Measurements from ENCODE around the gene GRP. TPM values are rescaled to one million over a fixed set of nuclear protein-coding genes. Genes with fewer than 3 reads are reported as not detected.

GRP gene
- total and polyA plus RNA-seq, 2 of the 4 experiments (the other 2 are of a cell fraction) = not detected

DNA sequence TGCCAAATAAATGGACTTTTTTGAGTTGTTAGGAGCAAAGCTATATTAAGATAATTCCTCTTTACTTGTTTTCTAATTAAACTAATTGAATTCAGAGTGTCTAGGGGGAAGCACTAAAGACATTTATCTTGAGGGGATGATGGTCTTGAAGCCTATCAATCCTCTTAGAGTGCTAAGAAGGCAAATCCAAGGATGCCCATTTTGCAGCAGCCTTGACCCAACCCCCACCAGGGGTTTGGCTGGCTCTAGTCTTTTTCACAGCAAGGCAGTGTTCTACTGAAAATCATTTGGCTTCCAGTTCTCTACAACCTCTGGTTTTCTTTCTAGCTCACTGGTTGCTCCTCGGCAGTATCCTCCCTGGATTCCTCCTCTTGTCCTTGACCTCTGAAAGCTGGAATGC lies 59.8 kb downstream of the GRP start:
- Histone ChIP-seq H3K9ac (ENCODE audit: low read depth, low read length) (no peak overlapping the region), H2BK5ac (ENCODE audit: low read depth, low read length, poor library complexity, severe bottlenecking) (no peak overlapping the region), H2AFZ (replicated peaks; ENCODE audit: low read length, poor library complexity) (no peak overlapping the region), H3K14ac (replicated peaks; ENCODE audit: low read depth, low read length) (no peak overlapping the region), H3K36me3 (ENCODE audit: control insufficient read depth, insufficient read depth, low read length) (no peaks in the 10 kb centered on the region), H3K9me3 (ENCODE audit: control insufficient read depth, insufficient read depth, low read length) (peaks cover 5% of the 10 kb centered on the region; the same call in 1 of the 2 replicates), H4K8ac (ENCODE audit: low read depth in 2 of 2, low read length in 2 of 2) (no peak overlapping the region), H4K5ac (ENCODE audit: low read depth, low read length) (no peak overlapping the region), H3K9me1 (ENCODE audit: insufficient read depth, low read length) (no peaks in the 10 kb centered on the region), H4K20me1 (ENCODE audit: insufficient read depth, low read length) (no peaks in the 10 kb centered on the region), H3K4me1 (ENCODE audit: control insufficient read depth, insufficient read depth, low read length) (no peaks in the 10 kb centered on the region), H3K18ac (ENCODE audit: low read depth, low read length) (no peak overlapping the region), H2AK9ac (replicated peaks; ENCODE audit: low read depth, low read length, poor library complexity) (no peak overlapping the region), H2AK5ac (ENCODE audit: low read depth, low read length) (no peak overlapping the region), H3K56ac (ENCODE audit: extremely low read depth, insufficient read depth, low read length) (no peak overlapping the region), H3K27ac (ENCODE audit: insufficient read depth, low read length) (no peak overlapping the region), H3K27me3 (ENCODE audit: control insufficient read depth, insufficient read depth, low read length) (peaks cover 72% of the 10 kb centered on the region), H3K4ac (ENCODE audit: low read depth, low read length) (no peak overlapping the region), H3K23ac (ENCODE audit: low read depth, low read length) (no peak overlapping the region), H3K79me1 (ENCODE audit: low read depth in 1 of 2, low read length in 2 of 2) (no peaks in the 10 kb centered on the region), H3K4me2 (ENCODE audit: low read depth, low read length) (no peak overlapping the region), H2BK20ac (ENCODE audit: low read depth, low read length) (no peak overlapping the region), H4K91ac (ENCODE audit: insufficient read depth, low read depth, low read length) (no peak overlapping the region), H2BK120ac (ENCODE audit: low read depth, low read length) (no peak overlapping the region), H3K4me3 (ENCODE audit: insufficient read depth, low read depth, low read length) (no peak overlapping the region), H2BK15ac (ENCODE audit: low read depth, low read length) (no peak overlapping the region)
- intact Hi-C loops (cut with micrococcal nuclease) (no loop called here), in situ Hi-C loops (cut with MboI; ENCODE audit: low sequenced_read_pairs) (no loop called here), dilution Hi-C loops (cut with HindIII; ENCODE audit: low sequenced_read_pairs, unreplicated experiment) (no loop called here)
- POLR2A ChIA-PET (ENCODE audit: unreplicated experiment) = no interaction called here
- CTCF ChIA-PET = interaction anchor here (0.6 kb wide), 1 partner anchor 123 kb away, joined by 3 read pairs; no protein-coding TSS in a partner anchor
- BruUV-seq (replicated peaks) = no TSS peak
- TF ChIP-seq RFX5 (IDR thresholded peaks at IDR 0.05; ENCODE audit: low read depth, low read length) (no peak), CEBPB (IDR thresholded peaks at IDR 0.05; ENCODE audit: low read depth, low read length) (no peak)
- ATAC-seq (ENCODE audit: low read depth) (no peak), DNase-seq (no peak)
- WGBS, 2 experiments (ENCODE audit: extremely low coverage in 2 of 2, insufficient read length in 1 of 2) = no CpG with 5 or more reads among the region's 1 CpG

Other genes with a start within 250 kb of the GRP start
- gene SEC11C, start 80.3 kb upstream of the GRP start, total RNA-seq (2012; rRNA removed) = 8.9 and 10.6 TPM in 2 replicates
- 11.9 and 14.4 TPM in 2 replicates for gene SEC11C, start 80.3 kb upstream of the GRP start, polyA plus RNA-seq (2012; rRNA removed)
- not detected in 2 replicates for gene RAX, start 53.3 kb downstream of the GRP start, total RNA-seq (2012; rRNA removed)
- gene RAX, start 53.3 kb downstream of the GRP start, polyA plus RNA-seq (2012; rRNA removed) = not detected in 2 replicates
- gene CPLX4, start 98.5 kb downstream of the GRP start, total RNA-seq (2012; rRNA removed) = not detected in 2 replicates
- not detected in 2 replicates for gene CPLX4, start 98.5 kb downstream of the GRP start, polyA plus RNA-seq (2012; rRNA removed)
- gene LMAN1, start 139.1 kb downstream of the GRP start, total RNA-seq (2012; rRNA removed) = 213 and 262 TPM in 2 replicates
- 74.1 and 83.1 TPM in 2 replicates for gene LMAN1, start 139.1 kb downstream of the GRP start, polyA plus RNA-seq (2012; rRNA removed)